GM18870 (cell line): ENCODE data around the gene FAM151B.
"Not testable (repeated sequence)": the region's sequence is repeated elsewhere in the genome, so short reads cannot be mapped to it uniquely, and the experiment has no call there.

ENCODE experiments used
- ATAC-seq: cut with Tn5 transposase; IDR thresholded peaks from one replicate; pipeline ENCODE4 v1.9.1; 2021; ENCODE audit warnings: moderate library complexity; ENCODE audit not compliant: unreplicated experiment

FAM151B gene, protein sequence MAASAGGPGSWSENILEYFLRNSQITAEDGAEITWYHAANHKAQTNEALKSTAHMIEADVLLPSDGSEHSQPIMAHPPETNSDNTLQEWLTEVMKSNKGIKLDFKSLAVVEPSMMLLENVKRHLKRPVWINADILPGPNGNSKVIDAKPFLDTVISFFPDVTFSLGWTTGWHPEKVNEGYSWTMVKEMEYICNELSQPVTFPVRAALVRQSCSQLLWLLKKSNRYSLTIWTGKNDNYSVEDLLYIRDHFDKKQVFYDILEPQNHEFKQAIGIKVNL

DNA sequence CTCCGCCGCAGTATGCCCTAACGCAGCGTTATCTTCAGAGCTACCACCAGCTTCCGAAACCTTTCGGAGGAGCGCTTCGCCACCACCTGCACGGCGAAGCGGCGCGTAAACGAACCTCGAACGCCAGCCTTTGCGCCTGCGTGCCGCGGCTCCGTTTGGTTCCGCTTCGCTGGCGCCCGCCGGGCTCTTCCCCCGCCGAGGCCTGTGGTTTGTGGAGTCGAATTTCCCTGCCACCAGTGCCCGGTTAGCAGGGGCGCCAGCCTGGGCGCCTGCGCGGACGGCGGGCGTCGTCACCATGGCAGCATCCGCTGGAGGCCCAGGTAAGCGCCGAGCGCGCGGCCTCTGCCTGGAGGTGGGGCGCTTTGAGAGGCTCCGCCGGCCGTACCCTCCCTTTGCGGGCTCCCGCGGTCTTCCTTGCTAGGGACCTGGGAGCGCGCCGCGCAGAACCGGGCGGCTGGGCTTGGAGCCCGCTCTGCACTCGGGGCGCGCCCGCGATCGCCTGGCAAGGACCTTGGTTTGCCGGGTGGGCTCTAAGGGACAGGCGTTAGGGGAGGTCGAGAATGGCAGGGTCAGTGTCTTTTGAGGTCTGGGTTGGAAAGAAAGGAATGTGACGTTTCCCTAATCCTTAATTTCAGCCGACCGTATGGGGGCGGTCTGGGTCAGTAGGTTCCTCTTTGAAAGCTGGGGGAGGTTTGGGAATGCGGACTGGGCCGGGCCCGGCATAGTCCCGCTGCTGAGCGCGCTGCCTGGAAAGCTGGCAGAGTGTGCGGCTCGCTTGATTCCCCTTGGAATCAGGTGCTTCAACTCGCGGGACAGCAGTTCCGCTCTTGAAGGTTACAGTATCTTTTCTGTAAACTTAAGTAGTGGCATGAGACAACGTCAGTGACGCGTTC lies at the start of gene FAM151B:
Gene FAM151B, plus strand, starts transcription at position 272 of the 893 bp plus-strand sequence. Its CDS starts 24 bp downstream, at position 296.
- peak; percentile 85 for ATAC-seq

DNA sequence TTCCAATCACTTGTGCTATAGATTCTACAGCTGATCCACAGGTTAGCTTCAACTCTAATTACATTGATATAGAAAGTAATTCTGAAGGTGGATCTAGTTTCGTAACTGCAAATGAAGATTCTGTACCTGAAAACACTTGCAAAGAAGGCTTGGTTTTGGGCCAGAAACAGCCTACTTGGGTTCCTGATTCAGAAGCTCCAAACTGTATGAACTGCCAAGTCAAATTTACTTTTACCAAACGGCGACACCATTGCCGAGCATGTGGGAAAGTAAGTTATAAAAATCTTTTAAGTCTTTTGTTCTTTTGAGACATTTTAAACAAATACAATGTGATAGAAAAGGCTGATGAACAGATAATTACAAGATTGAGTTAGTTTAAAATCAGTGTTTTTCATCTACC lies 49.2 kb upstream of the FAM151B start:
- no peak for ATAC-seq

DNA sequence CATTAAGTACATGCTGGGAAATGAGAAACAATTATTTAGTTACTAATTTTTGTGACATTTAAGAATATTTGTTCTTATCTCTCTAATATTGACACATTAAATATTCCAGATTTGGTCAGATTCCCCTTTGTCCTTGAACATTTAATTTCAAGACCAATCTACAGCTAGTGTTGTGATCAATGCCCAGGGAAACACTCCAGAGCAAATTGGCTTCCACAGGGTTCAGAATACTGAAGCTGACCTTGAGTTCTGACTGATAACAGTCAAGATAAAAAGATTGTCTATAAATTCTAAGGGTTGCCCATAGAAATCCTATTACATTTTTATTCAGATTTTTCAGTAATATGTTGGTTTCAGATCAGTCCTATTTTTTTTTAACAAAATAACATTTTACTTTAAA lies 48.7 kb upstream of the FAM151B start:
- ATAC-seq = no peak

- no peak for ATAC-seq
Measured at GRCh38 chr5:80442742-80443141, 45.2 kb upstream of the FAM151B start.

GRCh38 chr5:80453366-80453765 lies 34.5 kb upstream of the FAM151B start:
- ATAC-seq = no peak

DNA sequence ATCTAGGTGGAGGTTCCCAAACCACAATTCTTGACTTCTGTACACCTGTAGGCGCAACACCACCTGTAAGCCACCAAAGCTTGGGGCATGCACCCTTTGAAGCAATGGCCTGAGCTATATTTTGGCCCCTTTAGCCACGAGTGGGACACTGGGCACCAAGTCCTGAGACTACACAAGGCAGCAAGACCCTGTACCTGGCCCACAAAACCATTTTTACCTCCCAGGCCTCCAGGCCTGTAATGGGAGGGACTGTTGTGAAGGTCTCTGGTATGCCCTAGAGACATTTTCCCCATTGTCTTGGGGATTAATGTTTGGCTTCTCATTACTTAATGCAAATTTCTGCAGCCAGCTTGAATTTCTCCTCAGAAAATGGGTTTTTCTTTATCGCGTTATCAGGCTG lies 24.6 kb upstream of the FAM151B start:
- ATAC-seq = no peak

GRCh38 chr5:80466669-80467485 lies 21.0 kb upstream of the FAM151B start:
- ATAC-seq = no peak

DNA sequence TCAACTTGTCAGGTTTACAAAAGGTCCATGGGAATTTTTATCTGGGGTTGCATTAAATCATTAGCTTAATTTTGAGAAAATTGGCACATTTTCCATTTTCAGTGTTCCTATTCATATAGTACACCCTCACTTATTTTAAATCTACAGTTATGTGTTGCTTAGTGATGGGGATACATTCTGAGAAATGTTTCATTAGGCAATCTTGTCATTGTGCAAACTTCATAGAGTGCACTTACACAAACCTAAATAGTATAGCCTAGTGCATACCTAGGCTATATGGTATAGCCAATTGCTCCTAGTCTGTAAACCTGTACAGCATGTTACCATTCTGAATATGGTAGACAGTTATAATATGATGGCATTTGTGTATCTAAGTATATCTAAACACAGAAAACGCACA lies 19.8 kb upstream of the FAM151B start:
- no peak for ATAC-seq

DNA sequence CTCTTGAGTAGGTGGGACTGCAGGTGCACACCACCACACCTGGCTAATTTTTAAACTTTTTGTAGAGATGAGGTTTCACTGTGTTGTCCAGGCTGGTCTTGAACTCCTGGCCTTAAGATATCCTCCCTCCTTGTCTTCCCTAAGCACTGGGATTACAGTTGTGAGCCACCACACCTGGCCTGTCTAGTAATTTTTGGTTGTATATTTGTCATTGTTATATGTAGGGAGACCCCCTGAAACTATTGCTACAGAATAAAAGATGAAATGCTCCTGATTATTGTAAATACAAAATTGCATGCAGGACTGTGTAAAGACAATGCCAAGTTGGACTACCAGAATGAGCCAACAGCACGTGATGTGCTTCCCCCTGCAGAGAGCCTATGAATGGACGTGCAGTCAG lies 17.3 kb upstream of the FAM151B start:
- ATAC-seq = not testable (repeated sequence)

- no peak for ATAC-seq
Measured at GRCh38 chr5:80474929-80475328, 13.0 kb upstream of the FAM151B start.

DNA sequence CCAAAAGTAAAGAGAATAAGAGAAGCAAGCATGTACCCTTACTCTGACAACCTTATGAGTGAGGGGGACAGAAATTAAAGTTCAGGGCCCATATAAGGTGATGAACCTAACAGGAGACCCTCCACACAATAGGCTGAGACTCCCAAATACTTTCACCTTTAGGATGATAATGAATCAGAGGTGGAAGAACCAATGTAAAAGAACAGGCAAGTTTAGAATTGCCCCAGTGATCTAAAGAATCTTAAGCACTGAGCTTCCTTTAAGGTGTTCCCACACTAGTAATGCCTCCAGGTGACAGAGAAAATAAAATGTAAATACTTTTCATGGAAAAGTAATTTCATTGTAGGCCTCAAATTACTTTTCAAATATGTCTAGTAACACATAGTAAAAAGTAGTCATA lies 8.2 kb upstream of the FAM151B start:
- no peak for ATAC-seq

GRCh38 chr5:80480354-80480753 lies 7.5 kb upstream of the FAM151B start:
- ATAC-seq = no peak

DNA sequence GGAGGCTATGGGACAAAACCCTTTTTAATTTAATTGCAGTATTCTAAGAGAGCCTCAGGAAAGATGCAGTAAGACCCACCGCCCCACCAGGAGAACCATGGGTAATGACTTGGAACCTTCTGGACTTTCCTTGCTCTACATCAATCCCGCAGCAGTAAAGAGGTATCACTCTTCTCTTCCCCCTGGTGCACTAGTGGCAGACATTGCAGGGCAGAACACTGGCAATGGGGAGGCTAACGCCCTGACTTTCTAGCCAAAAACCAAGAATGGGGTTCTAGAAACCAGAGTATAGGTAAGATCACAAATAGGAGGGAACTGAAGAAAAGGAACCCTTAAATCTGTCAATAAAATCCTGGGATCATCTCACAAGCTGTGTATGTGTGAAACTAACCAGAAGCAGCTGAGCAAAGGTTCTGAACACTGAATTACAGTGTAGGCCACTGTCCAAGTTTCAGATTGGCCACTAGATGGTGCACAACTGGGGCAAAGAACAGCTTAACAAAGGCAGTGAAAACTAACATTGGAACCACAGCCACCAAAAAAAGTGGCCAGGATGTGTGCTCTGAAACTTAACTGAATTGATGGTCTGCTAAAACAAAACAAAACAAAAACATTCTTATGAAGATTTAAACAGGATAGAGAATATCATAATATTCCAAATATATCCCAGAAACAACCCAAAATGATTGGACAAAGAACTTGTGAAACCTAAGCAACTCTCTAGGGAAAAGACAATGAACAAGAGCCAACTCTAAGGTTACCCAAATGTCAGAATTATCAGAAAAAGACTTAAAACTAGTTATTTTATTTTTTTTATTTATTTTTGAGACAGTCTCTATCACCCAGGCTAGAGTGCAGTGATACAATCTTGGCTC lies 6.6 kb upstream of the FAM151B start:
- no peak for ATAC-seq

- ATAC-seq = no peak
Measured at GRCh38 chr5:80482578-80482977, 5.3 kb upstream of the FAM151B start.

DNA sequence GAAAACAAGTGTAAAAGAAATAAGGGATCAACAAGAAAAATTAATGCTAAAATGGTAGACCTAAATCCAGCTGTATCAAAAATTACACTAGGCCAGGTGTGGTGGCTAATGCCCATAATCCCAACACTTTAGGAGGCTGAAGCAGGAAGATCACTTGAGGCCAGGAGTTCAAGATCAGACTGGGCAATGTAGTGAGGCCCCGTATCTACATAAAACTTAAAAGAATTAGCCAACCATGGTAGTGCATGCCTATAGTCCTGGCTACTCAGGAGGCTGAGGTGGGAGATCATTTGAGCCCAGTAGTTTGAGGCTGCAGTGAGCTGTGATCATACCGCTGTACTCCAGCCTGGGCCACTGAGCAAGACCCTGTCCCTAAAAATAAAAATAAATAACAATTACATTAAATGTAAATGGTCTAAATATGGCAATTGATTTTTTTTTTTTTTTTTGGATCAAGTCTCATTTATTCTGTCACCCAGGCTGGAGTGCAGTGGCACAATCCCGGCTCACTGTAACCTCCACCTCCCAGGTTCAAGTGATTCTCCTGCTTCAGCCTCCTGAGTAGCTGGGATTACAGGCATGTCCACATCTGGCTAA lies 4.2 kb upstream of the FAM151B start:
- ATAC-seq = no peak

- no peak for ATAC-seq
Measured at GRCh38 chr5:80487444-80487828, 464 bp upstream of the FAM151B start.

DNA sequence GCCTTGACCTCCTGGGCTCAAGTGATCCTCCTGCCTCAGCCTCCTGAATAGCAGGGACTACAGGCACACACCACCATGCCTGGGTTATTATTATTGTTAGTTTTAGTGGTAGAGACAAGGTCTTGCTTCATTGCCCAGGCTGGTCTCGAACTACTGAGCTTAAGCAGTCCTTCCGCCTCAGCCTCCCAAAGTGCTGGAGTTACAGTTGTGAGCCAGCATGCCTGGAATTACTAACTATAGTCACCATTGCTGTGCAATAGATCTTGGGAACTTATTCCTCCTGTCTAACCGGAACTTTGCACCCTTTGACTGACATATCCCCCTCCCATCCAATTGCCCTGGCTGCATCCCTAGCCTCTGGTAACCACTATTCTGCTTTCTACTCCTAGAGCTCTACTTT lies 3.4 kb downstream of the FAM151B start:
- ATAC-seq = no peak

GRCh38 chr5:80492741-80493140 lies 4.8 kb downstream of the FAM151B start:
- no peak for ATAC-seq

DNA sequence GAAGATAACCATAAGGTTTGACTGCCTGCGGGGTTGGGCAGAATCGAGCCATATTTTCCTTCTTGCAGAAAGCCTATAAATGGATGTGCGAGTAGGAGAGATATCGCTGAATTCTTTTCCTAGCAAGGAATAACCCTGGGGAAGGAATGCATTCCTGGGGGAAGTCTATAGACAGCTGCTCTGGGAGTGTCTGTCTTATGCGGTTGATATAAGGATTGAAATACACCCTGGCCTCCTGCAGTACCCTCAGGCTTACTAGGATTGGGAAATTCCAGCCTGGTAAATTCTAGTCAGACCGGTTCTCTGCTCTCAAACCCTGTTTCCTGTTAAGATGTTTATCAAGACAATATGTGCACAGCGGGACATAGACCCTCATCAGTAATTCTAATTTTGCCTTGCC lies 5.5 kb downstream of the FAM151B start:
- not testable (repeated sequence) for ATAC-seq

GRCh38 chr5:80495891-80496290 lies 8.0 kb downstream of the FAM151B start:
- no peak for ATAC-seq
